Neural cell (in vitro differentiated cells): Measurements from ENCODE around the gene CDHR5. TPM values are rescaled to one million over a fixed set of nuclear protein-coding genes. Genes with fewer than 3 reads are reported as not detected.

Source experiments
- H2AFZ ChIP-seq: fragments of 200-600, 300-800 bp; sonication (generic), shearing (Covaris generic); 2 replicates; pipeline ENCODE4 v1.6.0; 2014; ENCODE audit warnings: low read depth, mild to moderate bottlenecking, antibody characterized with exemption, low read length, moderate library complexity
- H3F3A ChIP-seq: fragments of 200-600 bp; shearing (Covaris generic); 2 replicates; pipeline ENCODE4 v1.6.1; 2016; ENCODE audit warnings: mild to moderate bottlenecking, moderate library complexity, mixed read lengths, antibody characterized with exemption, low read length; ENCODE audit not compliant: insufficient read depth, poor library complexity, severe bottlenecking
- H3K27ac ChIP-seq: fragments of 200-600, 300-800 bp; sonication (generic), shearing (Covaris generic); 2 replicates; pipeline ENCODE4 v1.5.1; 2014; ENCODE audit warnings: mild to moderate bottlenecking, low read length, moderate library complexity
- H3K27me3 ChIP-seq: fragments of 300-800, 200-600 bp; sonication (generic), shearing (Covaris generic); 2 replicates; pipeline ENCODE4 v1.6.0; 2014; ENCODE audit warnings: mild to moderate bottlenecking, low read depth, low read length, moderate library complexity; ENCODE audit not compliant: insufficient read depth
- H3K36me3 ChIP-seq: fragments of 300-800, 200-600 bp; sonication (generic), shearing (Covaris generic); 2 replicates; pipeline ENCODE4 v1.5.1; 2014; ENCODE audit warnings: mild to moderate bottlenecking, antibody characterized with exemption, low read length, moderate library complexity; ENCODE audit not compliant: insufficient read depth
- H3K4me2 ChIP-seq: fragments of 300-800, 200-600 bp; sonication (generic), shearing (Covaris generic); 2 replicates; pipeline ENCODE4 v1.6.0; 2014; ENCODE audit warnings: mild to moderate bottlenecking, low read length
- H3K4me3 ChIP-seq: fragments of 300-800, 200-600 bp; sonication (generic), shearing (Covaris generic); 2 replicates; pipeline ENCODE4 v1.5.1; 2014; ENCODE audit warnings: mild to moderate bottlenecking, low read length, moderate library complexity
- H3K79me2 ChIP-seq: fragments of 200-600 bp; shearing (Covaris generic); replicated peaks from 2 replicates; pipeline ENCODE4 v1.6.0; 2014; ENCODE audit warnings: mild to moderate bottlenecking, low read length, moderate library complexity; ENCODE audit not compliant: insufficient read depth
- H3K9ac ChIP-seq: fragments of 300-800, 200-600 bp; sonication (generic), shearing (Covaris generic); 2 replicates; pipeline ENCODE4 v1.6.1; 2016; ENCODE audit warnings: mild to moderate bottlenecking, low read length, mixed read lengths
- H3K9me2 ChIP-seq: fragments of 200-600 bp; shearing (Covaris generic); 2 replicates; pipeline ENCODE4 v1.6.1; 2016; ENCODE audit warnings: mild to moderate bottlenecking, low read length, mixed read lengths; ENCODE audit not compliant: insufficient read depth
- H3K9me3 ChIP-seq: fragments of 200-600, 300-800 bp; sonication (generic), shearing (Covaris generic); 2 replicates; pipeline ENCODE4 v1.6.1; 2016; ENCODE audit warnings: mild to moderate bottlenecking, mixed run types, low read length, moderate library complexity, mixed read lengths
- H4K20me1 ChIP-seq: fragments of 200-600 bp; shearing (Covaris generic); 2 replicates; pipeline ENCODE4 v1.6.1; 2016; ENCODE audit warnings: mild to moderate bottlenecking, mixed run types; ENCODE audit not compliant: insufficient read depth
- CTCF ChIP-seq: fragments of 450-650 bp; IDR thresholded peaks from 2 replicates; pipeline ENCODE4 v1.5.1; 2014; ENCODE audit warnings: antibody characterized with exemption, mild to moderate bottlenecking, moderate library complexity; ENCODE audit not compliant: poor library complexity, severe bottlenecking
- EP300 ChIP-seq: fragments of 450-650 bp; conservative IDR thresholded peaks from 2 replicates; pipeline ENCODE4 v1.6.1; 2014; ENCODE audit warnings: antibody characterized with exemption, mild to moderate bottlenecking, moderate library complexity; ENCODE audit not compliant: poor library complexity, severe bottlenecking
- EZH2 ChIP-seq: fragments of 200-600, 300-800 bp; shearing (Covaris generic), sonication (generic); IDR thresholded peaks from 2 replicates; pipeline ENCODE4 v1.6.1; 2014; ENCODE audit warnings: antibody characterized with exemption, low read length, borderline replicate concordance, mild to moderate bottlenecking; ENCODE audit not compliant: insufficient read depth, poor library complexity, severe bottlenecking
- MXI1 ChIP-seq: fragments of 450-650 bp; conservative IDR thresholded peaks from 2 replicates; pipeline ENCODE4 v1.6.1; 2014; ENCODE audit warnings: antibody characterized with exemption, mild to moderate bottlenecking; ENCODE audit not compliant: poor library complexity, severe bottlenecking
- POLR2AphosphoS5 ChIP-seq: IDR thresholded peaks from 2 replicates; pipeline ENCODE4 v1.6.1; 2012
- RAD21 ChIP-seq: fragments of 450-650 bp; conservative IDR thresholded peaks from 2 replicates; pipeline ENCODE4 v1.6.1; 2014; ENCODE audit warnings: antibody characterized with exemption, mild to moderate bottlenecking, moderate library complexity
- SMC3 ChIP-seq: fragments of 450-650 bp; conservative IDR thresholded peaks from 2 replicates; pipeline ENCODE4 v1.6.1; 2014; ENCODE audit warnings: antibody characterized with exemption, mild to moderate bottlenecking, moderate library complexity; ENCODE audit not compliant: poor library complexity
- TAF1 ChIP-seq: IDR thresholded peaks from 2 replicates; pipeline ENCODE4 v1.6.1; 2012; ENCODE audit warnings: low read depth
- polyA plus RNA-seq: library from polyadenylated mRNA; depleted of rRNA; stranded (reverse); fragments of >200 nt; gene quantifications from 2 replicates; pipeline ENCODE4 v1.2.3, GENCODE V29; 2014
- TF ChIP-seq, protein P1 (sequence below): IDR thresholded peaks from 2 replicates; pipeline ENCODE4 v1.6.1; 2012; ENCODE audit warnings: borderline replicate concordance

CDHR5 gene
- polyA plus RNA-seq, 1 donor from 2014 or later, result not detected

DNA sequence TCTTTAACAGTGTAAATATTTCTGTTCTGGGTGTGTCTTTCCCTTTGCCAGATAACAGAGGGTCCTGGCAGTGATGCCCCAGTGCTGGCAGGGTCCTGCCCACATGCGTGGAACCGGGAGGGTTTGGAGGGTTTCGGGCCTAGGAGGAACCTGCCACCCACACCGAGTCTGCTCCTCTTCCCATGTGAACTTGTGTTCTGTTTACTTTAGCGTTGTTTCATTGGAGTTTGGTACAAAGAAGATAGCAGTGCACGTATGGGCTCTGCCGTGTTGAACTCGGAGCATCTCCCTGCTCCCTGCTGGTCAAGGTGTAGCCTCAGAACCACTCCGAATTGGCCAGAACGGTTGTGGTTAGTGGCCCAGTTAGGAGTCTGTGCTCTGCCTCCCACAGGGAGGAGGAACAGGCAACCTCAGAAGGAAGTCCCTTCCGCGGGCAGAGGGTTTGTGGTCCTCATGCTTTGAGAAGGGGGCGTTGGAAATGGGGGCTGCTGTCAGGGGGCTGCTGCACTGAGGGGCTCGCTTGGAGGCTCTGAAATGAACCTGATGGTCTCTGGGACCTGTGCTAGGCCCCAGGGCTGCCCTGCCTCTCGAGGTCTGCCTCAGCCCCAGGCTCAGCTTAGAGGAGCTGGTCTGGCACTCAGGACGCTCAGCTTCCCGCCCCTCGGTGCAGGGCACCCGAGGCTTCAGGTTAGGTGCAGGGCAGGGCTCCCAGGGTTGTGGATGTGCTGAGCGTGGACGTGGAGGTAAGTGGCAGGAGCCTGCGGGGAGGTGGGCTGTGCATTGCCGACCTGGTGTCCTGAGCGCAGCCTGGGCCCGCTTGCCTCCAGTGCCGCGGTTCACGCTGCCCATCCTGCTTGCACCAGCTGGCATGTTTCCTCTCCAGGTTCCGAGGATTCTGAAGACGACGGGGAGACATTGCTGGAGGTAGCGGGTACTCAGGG, 38.1 kb downstream of the CDHR5 start:
- Histone ChIP-seq H3K27me3 (no peaks in the 10 kb centered on the region), H3K36me3 (peaks cover 4% of the 10 kb centered on the region), H3K27ac (no peak overlapping the region), H3F3A (no peaks in the 10 kb centered on the region), H3K9me3 (no peaks in the 10 kb centered on the region), H4K20me1 (no peaks in the 10 kb centered on the region), H3K79me2 (no peaks in the 10 kb centered on the region), H3K9me2 (no peaks in the 10 kb centered on the region), H3K9ac (no peak overlapping the region), H3K4me2 (no peak overlapping the region), H3K4me3 (no peak overlapping the region), H2AFZ (no peak overlapping the region)
- no peak for TF ChIP-seq TAF1
- no peak for TF ChIP-seq POLR2AphosphoS5
- no peak for TF ChIP-seq SMC3
- TF ChIP-seq, protein P1, sequence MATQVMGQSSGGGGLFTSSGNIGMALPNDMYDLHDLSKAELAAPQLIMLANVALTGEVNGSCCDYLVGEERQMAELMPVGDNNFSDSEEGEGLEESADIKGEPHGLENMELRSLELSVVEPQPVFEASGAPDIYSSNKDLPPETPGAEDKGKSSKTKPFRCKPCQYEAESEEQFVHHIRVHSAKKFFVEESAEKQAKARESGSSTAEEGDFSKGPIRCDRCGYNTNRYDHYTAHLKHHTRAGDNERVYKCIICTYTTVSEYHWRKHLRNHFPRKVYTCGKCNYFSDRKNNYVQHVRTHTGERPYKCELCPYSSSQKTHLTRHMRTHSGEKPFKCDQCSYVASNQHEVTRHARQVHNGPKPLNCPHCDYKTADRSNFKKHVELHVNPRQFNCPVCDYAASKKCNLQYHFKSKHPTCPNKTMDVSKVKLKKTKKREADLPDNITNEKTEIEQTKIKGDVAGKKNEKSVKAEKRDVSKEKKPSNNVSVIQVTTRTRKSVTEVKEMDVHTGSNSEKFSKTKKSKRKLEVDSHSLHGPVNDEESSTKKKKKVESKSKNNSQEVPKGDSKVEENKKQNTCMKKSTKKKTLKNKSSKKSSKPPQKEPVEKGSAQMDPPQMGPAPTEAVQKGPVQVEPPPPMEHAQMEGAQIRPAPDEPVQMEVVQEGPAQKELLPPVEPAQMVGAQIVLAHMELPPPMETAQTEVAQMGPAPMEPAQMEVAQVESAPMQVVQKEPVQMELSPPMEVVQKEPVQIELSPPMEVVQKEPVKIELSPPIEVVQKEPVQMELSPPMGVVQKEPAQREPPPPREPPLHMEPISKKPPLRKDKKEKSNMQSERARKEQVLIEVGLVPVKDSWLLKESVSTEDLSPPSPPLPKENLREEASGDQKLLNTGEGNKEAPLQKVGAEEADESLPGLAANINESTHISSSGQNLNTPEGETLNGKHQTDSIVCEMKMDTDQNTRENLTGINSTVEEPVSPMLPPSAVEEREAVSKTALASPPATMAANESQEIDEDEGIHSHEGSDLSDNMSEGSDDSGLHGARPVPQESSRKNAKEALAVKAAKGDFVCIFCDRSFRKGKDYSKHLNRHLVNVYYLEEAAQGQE, result no peak
- no peak for TF ChIP-seq EP300
- no peak for TF ChIP-seq MXI1
- TF ChIP-seq EZH2, result no peak
- TF ChIP-seq CTCF, result no peak
- TF ChIP-seq RAD21, result no peak

DNA sequence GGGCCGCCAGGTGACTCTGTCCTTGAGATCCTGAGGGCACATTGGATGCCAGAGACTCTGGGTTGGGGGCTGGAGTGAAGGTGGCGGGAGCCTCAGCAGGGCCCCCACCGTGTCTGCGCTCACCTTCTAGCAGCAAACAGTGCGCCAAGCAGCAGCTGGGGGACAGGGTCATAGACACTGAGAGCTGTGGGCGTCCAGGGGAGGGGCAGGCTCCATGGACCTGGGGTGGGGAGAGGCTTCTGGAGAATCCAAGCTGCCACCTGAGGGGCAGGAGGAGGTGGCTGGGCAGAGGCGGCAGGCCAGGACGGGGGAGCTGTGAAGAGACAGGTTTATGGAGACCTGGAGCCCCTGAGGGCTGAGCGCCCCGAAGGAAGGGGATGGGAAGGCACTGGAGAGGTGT, 40.5 kb downstream of the CDHR5 start:
- no peak for TF ChIP-seq MXI1
- no peak for TF ChIP-seq CTCF
- TF ChIP-seq SMC3, result no peak
- no peak for TF ChIP-seq TAF1
- TF ChIP-seq EZH2, result no peak
- no peak for TF ChIP-seq POLR2AphosphoS5
- no peak for TF ChIP-seq RAD21
- TF ChIP-seq, protein P1, result no peak
- no peak for TF ChIP-seq EP300
- Histone ChIP-seq H3K27ac (no peak overlapping the region), H3F3A (no peaks in the 10 kb centered on the region), H3K79me2 (peaks cover 14% of the 10 kb centered on the region), H3K9me3 (no peaks in the 10 kb centered on the region), H3K4me3 (no peak overlapping the region), H3K36me3 (peaks cover 4% of the 10 kb centered on the region), H3K9ac (no peak overlapping the region), H3K4me2 (no peak overlapping the region), H4K20me1 (peaks cover 9% of the 10 kb centered on the region), H3K9me2 (no peaks in the 10 kb centered on the region), H3K27me3 (no peaks in the 10 kb centered on the region), H2AFZ (no peak overlapping the region)
